KMS-11 (cell line): ENCODE results near the gene AHNAK2.

Experiments used
- H2AFZ ChIP-seq: fragments of 200-600 bp; sonication (generic); 2 replicates; pipeline ENCODE4 v1.6.1; 2016; ENCODE audit warnings: antibody characterized with exemption, mixed run types, low read depth
- H3K27ac ChIP-seq: fragments of 200-600 bp; sonication (generic); 2 replicates; pipeline ENCODE4 v1.6.1; 2016; ENCODE audit warnings: mild to moderate bottlenecking, mixed run types
- H3K27me3 ChIP-seq: fragments of 200-600 bp; sonication (generic); 2 replicates; pipeline ENCODE4 v1.6.1; 2017; ENCODE audit warnings: mild to moderate bottlenecking, low read depth, mixed run types, moderate library complexity; ENCODE audit not compliant: insufficient read depth
- H3K36me3 ChIP-seq: fragments of 200-600 bp; sonication (generic); 2 replicates; pipeline ENCODE4 v1.6.1; 2017; ENCODE audit warnings: mild to moderate bottlenecking, mixed run types; ENCODE audit not compliant: insufficient read depth
- H3K4me1 ChIP-seq: fragments of 200-600 bp; sonication (generic); 2 replicates; pipeline ENCODE4 v1.6.1; 2016; ENCODE audit warnings: mild to moderate bottlenecking, low read depth, mixed run types; ENCODE audit not compliant: poor library complexity, severe bottlenecking
- H3K4me2 ChIP-seq: fragments of 200-600 bp; sonication (generic); 2 replicates; pipeline ENCODE4 v1.7.0; 2016; ENCODE audit warnings: mild to moderate bottlenecking, mixed run types
- H3K4me3 ChIP-seq: fragments of 200-600 bp; sonication (generic); IDR thresholded peaks from 2 replicates; pipeline ENCODE4 v1.6.1; 2017; ENCODE audit warnings: low read depth, low read length, mixed read lengths; ENCODE audit not compliant: insufficient read depth
- H3K79me2 ChIP-seq: fragments of 200-600 bp; sonication (generic); 2 replicates; pipeline ENCODE4 v1.6.1; 2016; ENCODE audit warnings: low read depth, mixed run types; ENCODE audit not compliant: insufficient read depth
- H3K9ac ChIP-seq: fragments of 200-600 bp; sonication (generic); 2 replicates; pipeline ENCODE4 v1.6.1; 2016; ENCODE audit warnings: mild to moderate bottlenecking, mixed run types
- H4K20me1 ChIP-seq: fragments of 200-600 bp; sonication (generic); 2 replicates; pipeline ENCODE4 v1.6.1; 2016; ENCODE audit warnings: mild to moderate bottlenecking, mixed run types; ENCODE audit not compliant: insufficient read depth
- TF ChIP-seq, protein P1 (sequence below): fragments of 200-600 bp; sonication (generic); conservative IDR thresholded peaks from 2 replicates; pipeline ENCODE4 v1.6.1; 2017; ENCODE audit warnings: low read depth, mild to moderate bottlenecking, antibody characterized with exemption, low read length, moderate library complexity, mixed read lengths

The AHNAK2 gene

DNA sequence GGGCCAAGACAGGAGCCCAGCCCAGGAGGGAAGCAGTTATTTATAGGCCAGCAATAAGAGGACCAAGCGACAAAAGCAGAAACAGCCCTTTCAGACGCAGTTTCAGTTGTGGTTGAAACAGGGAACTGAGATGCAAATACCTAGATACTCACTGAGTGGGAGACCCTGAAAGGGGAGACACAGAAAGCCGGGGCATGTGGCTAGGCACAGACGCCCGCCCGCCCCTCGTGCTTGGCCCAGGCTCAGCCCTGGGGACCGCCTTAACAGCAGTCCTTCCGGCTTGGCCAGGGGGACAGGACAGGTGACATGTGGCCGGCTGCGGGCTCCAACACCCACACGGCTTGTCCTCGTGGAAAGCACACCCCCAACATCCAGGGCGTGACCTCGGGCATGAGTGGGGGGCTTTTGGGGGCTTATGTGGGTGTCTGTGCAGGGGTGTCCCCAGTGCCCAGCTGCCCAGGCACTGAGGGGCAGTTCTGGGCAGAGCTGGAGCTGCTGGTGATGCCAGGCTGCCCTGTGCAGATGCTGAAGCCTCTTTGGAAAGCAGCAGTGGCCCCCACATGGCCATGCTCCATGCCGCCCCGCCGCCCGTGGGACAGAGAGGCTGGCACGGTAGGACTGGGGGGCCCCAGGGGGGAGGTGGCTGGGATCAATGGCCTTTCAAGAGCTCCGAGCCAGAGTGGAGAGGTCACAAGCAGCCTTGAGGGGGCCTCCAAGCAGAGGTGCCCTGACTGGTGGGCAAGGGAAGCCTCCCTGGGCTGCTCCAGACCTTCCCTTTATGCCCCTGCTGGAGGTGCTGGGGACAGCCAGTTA, 51.3 kb downstream of the AHNAK2 start:
- Histone ChIP-seq H3K4me3 (no peak overlapping the region), H2AFZ (no peak overlapping the region), H3K27ac (peak overlapping the region; percentile 93), H4K20me1 (no peaks in the 10 kb centered on the region), H3K4me2 (peak overlapping the region; percentile 88), H3K27me3 (no peaks in the 10 kb centered on the region), H3K36me3 (no peaks in the 10 kb centered on the region), H3K4me1 (peaks cover 21% of the 10 kb centered on the region), H3K9ac (peak overlapping the region; percentile 89), H3K79me2 (no peaks in the 10 kb centered on the region)
- TF ChIP-seq, protein P1, sequence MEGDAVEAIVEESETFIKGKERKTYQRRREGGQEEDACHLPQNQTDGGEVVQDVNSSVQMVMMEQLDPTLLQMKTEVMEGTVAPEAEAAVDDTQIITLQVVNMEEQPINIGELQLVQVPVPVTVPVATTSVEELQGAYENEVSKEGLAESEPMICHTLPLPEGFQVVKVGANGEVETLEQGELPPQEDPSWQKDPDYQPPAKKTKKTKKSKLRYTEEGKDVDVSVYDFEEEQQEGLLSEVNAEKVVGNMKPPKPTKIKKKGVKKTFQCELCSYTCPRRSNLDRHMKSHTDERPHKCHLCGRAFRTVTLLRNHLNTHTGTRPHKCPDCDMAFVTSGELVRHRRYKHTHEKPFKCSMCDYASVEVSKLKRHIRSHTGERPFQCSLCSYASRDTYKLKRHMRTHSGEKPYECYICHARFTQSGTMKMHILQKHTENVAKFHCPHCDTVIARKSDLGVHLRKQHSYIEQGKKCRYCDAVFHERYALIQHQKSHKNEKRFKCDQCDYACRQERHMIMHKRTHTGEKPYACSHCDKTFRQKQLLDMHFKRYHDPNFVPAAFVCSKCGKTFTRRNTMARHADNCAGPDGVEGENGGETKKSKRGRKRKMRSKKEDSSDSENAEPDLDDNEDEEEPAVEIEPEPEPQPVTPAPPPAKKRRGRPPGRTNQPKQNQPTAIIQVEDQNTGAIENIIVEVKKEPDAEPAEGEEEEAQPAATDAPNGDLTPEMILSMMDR: no peak; the same call in 1 of the 2 replicates

DNA sequence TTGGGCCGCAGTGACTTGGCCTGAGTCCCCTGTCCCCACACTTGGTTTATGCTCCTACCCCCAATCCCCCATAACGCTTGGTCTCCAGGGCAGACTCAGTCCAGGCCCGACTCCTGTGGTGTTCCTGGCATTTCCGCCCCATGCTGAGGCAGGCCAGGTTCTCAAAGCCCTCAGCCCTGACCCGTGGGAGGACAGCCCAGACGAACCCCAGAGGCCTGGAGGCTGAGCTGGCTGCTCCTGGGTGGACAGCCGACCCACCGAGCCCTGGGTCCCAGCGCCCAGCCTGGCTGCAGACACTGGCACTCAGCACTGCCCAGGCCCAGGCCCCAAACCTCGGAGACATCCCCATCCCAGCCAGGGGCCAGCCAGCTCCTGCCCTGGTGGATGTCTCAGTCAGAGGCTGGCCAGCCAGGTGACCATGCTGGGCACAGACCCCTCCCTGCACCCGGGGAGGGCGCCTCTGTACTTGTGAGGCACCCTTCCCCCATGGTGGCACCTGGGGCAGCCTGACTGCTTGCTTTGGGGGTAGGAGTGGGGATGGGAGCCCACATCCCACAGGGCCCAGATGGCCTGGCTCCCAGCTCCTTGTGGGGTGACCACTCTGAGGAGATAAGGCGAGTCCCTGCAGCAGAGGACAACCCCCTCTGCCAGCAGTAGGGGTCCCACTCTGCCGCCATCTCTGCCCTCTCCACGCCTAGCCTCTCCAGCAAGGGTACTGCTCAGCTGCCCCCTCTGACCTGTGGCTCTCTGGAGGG, 52.1 kb downstream of the AHNAK2 start:
- Histone ChIP-seq H3K36me3 (no peaks in the 10 kb centered on the region), H2AFZ (no peak overlapping the region), H3K27me3 (no peaks in the 10 kb centered on the region), H3K4me2 (peak overlapping the region; percentile 88), H3K27ac (peak overlapping the region; percentile 93), H3K4me1 (peaks cover 28% of the 10 kb centered on the region), H4K20me1 (no peaks in the 10 kb centered on the region), H3K9ac (peak overlapping the region; percentile 89), H3K79me2 (no peaks in the 10 kb centered on the region), H3K4me3 (no peak overlapping the region)
- TF ChIP-seq, protein P1: no peak

DNA sequence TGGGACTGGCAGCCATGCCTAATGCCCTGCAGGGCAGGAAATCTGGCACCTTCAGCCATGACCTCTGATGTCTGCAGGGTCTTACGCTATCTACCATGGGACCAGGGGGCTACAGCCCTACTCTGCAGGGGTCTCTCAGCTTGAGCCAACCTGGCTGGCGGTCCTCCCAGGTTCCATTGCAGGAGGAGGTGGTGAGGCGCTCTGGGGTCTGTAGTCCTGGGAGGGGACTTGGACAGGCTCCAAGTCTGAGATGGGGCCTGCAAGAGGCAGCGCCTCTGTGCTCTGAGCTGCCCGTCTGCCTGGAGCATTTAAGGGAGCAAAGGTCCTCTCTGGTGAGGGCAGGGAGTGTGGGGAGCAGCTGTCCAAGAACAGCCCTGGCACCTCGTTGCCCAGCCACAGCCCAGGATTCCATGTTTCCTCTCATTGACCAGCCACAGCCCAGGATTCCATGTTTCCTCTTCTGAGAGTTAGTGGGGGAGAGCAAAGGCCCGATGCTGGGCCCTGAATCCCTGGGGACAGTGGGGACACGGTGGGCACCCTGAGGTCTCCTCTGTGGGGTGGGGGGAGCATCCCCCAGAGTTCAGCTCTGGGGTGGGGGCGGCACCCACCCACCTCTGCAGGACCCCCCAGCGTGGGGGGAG, 52.8 kb downstream of the AHNAK2 start:
- Histone ChIP-seq H3K4me2 (peak overlapping the region; percentile 88; the same call in 1 of the 2 replicates), H3K9ac (no peak overlapping the region), H3K4me3 (no peak overlapping the region), H4K20me1 (no peaks in the 10 kb centered on the region), H2AFZ (no peak overlapping the region), H3K27me3 (no peaks in the 10 kb centered on the region), H3K79me2 (no peaks in the 10 kb centered on the region), H3K4me1 (peaks cover 35% of the 10 kb centered on the region), H3K27ac (peak overlapping the region; percentile 93; the same call in 1 of the 2 replicates), H3K36me3 (no peaks in the 10 kb centered on the region)
- TF ChIP-seq, protein P1: no peak

DNA sequence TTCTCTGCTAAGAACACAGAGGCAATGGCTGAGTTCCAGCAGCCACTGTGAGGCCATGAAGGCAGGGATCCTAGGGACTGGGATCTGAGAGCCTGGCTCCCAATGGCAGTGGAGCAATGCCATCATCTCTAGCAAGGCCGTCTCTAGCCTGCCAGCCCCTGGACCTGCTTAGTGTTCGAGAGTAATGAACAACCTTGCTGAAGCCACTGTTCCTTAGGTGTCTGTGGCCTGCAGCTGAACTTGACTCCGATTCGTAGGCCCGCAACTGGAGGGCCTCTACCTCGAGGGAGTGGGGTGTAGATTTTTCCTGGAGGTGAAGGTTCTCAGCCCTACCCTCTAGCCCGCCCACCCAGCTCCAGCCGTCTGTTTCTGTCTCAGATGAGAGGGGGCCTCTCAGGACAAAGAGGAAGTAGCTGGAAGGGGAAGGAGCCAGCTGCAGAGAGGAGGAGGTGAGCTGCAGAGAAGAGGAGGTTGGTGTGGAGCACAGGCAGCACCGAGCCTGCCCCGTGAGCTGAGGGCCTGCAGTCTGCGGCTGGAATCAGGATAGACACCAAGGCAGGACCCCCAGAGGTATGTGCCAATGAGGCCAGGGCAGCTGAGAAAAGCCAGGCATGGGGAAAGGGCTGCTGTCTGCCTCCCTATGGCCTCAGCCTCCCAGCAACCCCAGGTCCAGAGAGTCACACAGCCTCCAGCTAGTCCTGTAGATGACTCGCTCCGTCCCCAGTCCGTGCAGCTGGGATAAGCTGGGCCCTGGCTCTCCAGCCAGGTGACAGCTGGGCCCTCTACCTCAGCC, 53.6 kb downstream of the AHNAK2 start, which contains the start of gene PLD4:
Gene PLD4 (plus strand): TSS at position 459 of the 793 bp plus-strand sequence. CDS start 2,262 bp downstream, outside the sequence.
- no peaks in the 10 kb centered on the region for H3K27me3 ChIP-seq
- TF ChIP-seq, protein P1: no peak
- H3K4me2 ChIP-seq: peak within 1 kb of the TSS; percentile 88; the same call in 1 of the 2 replicates
- no peaks in the 10 kb centered on the region for H3K36me3 ChIP-seq
- H3K4me3 ChIP-seq: no peak within 1 kb of the TSS
- no peak within 1 kb of the TSS for H3K9ac ChIP-seq
- no peaks in the 10 kb centered on the region for H3K79me2 ChIP-seq
- no peak within 1 kb of the TSS for H2AFZ ChIP-seq
- H4K20me1 ChIP-seq: no peaks in the 10 kb centered on the region
- H3K27ac ChIP-seq: peak within 1 kb of the TSS; percentile 93; the same call in 1 of the 2 replicates
- peaks cover 42% of the 10 kb centered on the region for H3K4me1 ChIP-seq
